ENCODE data around the gene SNX13.

The SNX13 gene

DNA sequence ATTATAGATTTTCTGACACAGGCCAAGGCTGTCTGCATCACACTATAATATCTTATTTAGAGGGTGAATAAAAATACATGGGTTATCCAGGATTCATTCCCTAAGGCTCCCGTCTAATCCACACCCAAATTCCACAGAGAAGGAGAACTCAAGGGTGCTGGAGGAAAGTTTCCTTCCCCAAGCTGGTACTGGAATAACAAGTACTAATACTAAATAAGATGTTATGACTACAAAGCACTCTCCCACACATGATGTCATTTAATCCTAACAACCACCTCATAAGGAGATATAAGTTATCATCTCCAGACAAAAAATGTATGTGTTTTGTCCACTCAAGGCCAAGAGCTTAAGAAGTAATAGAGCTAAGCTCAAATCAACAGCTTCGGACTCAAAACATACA lies 53.0 kb downstream of the SNX13 start:
- Histone ChIP-seq H2BK5ac (ENCODE audit: low read length) (no peak overlapping the region), H2AK5ac (ENCODE audit: low read length) (no peak overlapping the region), H3K79me2 (ENCODE audit: control insufficient read depth, insufficient read depth, low read length) (no peaks in the 10 kb centered on the region), H3K18ac (ENCODE audit: low read length) (no peak overlapping the region), H2BK15ac (replicated peaks; ENCODE audit: low read depth) (no peak overlapping the region), H3K23ac (ENCODE audit: low read length) (no peak overlapping the region), H3K4me1 (ENCODE audit: control insufficient read depth, low read depth, low read length) (no peaks in the 10 kb centered on the region), H3K4me2 (ENCODE audit: low read length) (no peak overlapping the region), H3K27ac (ENCODE audit: low read depth, low read length) (no peak overlapping the region), H3K79me1 (ENCODE audit: low read length) (no peaks in the 10 kb centered on the region), H3K36me3 (ENCODE audit: control insufficient read depth, insufficient read depth, low read length) (no peaks in the 10 kb centered on the region), H4K5ac (ENCODE audit: low read length) (no peak overlapping the region), H3K27me3 (ENCODE audit: insufficient read depth, low read length, poor library complexity) (no peaks in the 10 kb centered on the region), H3K56ac (ENCODE audit: low read length) (no peak overlapping the region), H4K8ac (ENCODE audit: low read depth, low read length) (no peak overlapping the region), H3K9ac (ENCODE audit: low read length) (no peak overlapping the region), H3K4me3 (ENCODE audit: low read length) (no peak overlapping the region), H2BK120ac (ENCODE audit: low read depth, low read length) (no peak overlapping the region), H3K4ac (ENCODE audit: low read depth, low read length) (no peak overlapping the region)
- no CpG with 5 or more reads among the region's 2 CpGs for WGBS (ENCODE audit: extremely low coverage, insufficient coverage, low lambda C conversion rate)
- DNase-seq: no peak

DNA sequence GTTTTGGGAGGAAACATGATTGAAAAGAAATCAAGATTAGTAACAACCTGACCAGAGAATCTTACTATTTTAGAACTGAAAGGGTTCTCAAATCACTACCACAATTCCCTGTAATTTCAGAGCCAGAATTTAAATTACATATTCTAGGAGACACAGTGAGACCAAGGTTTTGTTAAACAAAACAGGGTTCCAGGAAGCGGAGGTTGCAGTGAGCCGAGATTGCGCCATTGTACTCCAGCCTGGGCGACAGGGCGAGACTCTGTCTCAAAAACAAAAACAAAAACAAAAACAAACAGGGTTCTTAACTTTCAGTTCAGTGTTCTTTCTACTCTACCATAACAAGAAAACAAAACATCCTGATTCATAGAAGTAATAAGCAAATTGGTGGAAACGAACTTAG lies 57.6 kb downstream of the SNX13 start:
- no peaks in the 10 kb centered on the region for H3K4me1 ChIP-seq (ENCODE audit: control insufficient read depth, low read depth, low read length)
- H3K4me2 ChIP-seq (ENCODE audit: low read length): no peak overlapping the region
- H4K5ac ChIP-seq (ENCODE audit: low read length): no peak overlapping the region
- no peaks in the 10 kb centered on the region for H3K27me3 ChIP-seq (ENCODE audit: insufficient read depth, low read length, poor library complexity)
- WGBS (ENCODE audit: extremely low coverage, insufficient coverage, low lambda C conversion rate): no CpG with 5 or more reads among the region's 6 CpGs
- no peak overlapping the region for H3K56ac ChIP-seq (ENCODE audit: low read length)
- H3K36me3 ChIP-seq (ENCODE audit: control insufficient read depth, insufficient read depth, low read length): no peaks in the 10 kb centered on the region
- H2BK120ac ChIP-seq (ENCODE audit: low read depth, low read length): no peak overlapping the region
- H2BK15ac ChIP-seq (replicated peaks; ENCODE audit: low read depth): no peak overlapping the region
- H2AK5ac ChIP-seq (ENCODE audit: low read length): no peak overlapping the region
- H3K9ac ChIP-seq (ENCODE audit: low read length): no peak overlapping the region
- no peak for DNase-seq
- H3K18ac ChIP-seq (ENCODE audit: low read length): no peak overlapping the region
- H3K23ac ChIP-seq (ENCODE audit: low read length): no peak overlapping the region
- H3K79me2 ChIP-seq (ENCODE audit: control insufficient read depth, insufficient read depth, low read length): no peaks in the 10 kb centered on the region
- no peak overlapping the region for H3K27ac ChIP-seq (ENCODE audit: low read depth, low read length)
- H3K4me3 ChIP-seq (ENCODE audit: low read length): no peak overlapping the region
- H3K4ac ChIP-seq (ENCODE audit: low read depth, low read length): no peak overlapping the region
- H2BK5ac ChIP-seq (ENCODE audit: low read length): no peak overlapping the region
- no peak overlapping the region for H4K8ac ChIP-seq (ENCODE audit: low read depth, low read length)
- no peaks in the 10 kb centered on the region for H3K79me1 ChIP-seq (ENCODE audit: low read length)

DNA sequence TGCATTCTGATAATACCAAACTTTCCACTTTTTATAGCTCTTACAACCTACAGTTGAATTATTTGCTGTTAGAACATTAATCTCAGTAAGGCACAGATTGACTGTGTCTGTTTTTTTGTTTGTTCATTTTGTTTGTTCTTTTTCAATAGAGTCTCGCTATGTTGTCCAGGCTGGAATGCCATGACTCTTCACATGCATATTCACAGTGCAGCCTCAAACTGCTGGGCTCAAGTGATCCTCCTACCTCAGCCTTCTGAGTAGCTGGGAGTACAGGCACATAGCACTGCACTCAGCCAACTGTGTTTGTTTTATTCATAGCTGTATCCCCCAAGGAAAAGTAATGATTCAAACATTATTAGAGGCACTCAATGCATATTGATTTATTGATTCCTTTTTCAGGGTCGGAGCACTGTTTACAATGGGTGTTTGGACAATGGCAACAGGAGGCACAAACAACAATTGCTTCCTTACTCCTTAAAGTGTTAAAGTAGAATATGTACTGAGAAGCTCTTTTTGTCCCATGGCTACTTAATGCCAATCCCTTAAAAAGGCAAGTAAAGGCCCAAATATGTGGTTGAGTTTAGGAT lies 61.1 kb downstream of the SNX13 start:
- Histone ChIP-seq H2AK5ac (ENCODE audit: low read length) (no peak overlapping the region), H3K23ac (ENCODE audit: low read length) (no peak overlapping the region), H2BK5ac (ENCODE audit: low read length) (no peak overlapping the region), H3K9ac (ENCODE audit: low read length) (no peak overlapping the region), H3K4ac (ENCODE audit: low read depth, low read length) (no peak overlapping the region), H3K27me3 (ENCODE audit: insufficient read depth, low read length, poor library complexity) (no peaks in the 10 kb centered on the region), H4K8ac (ENCODE audit: low read depth, low read length) (no peak overlapping the region), H3K27ac (ENCODE audit: low read depth, low read length) (no peak overlapping the region), H2BK15ac (replicated peaks; ENCODE audit: low read depth) (no peak overlapping the region), H3K36me3 (ENCODE audit: control insufficient read depth, insufficient read depth, low read length) (no peaks in the 10 kb centered on the region), H3K56ac (ENCODE audit: low read length) (no peak overlapping the region), H3K79me2 (ENCODE audit: control insufficient read depth, insufficient read depth, low read length) (no peaks in the 10 kb centered on the region), H4K5ac (ENCODE audit: low read length) (no peak overlapping the region), H3K4me2 (ENCODE audit: low read length) (no peak overlapping the region), H2BK120ac (ENCODE audit: low read depth, low read length) (no peak overlapping the region), H3K4me3 (ENCODE audit: low read length) (no peak overlapping the region), H3K4me1 (ENCODE audit: control insufficient read depth, low read depth, low read length) (no peaks in the 10 kb centered on the region), H3K18ac (ENCODE audit: low read length) (no peak overlapping the region), H3K79me1 (ENCODE audit: low read length) (no peaks in the 10 kb centered on the region)
- no CpG with 5 or more reads among the region's 2 CpGs for WGBS (ENCODE audit: extremely low coverage, insufficient coverage, low lambda C conversion rate)
- DNase-seq: no peak

DNA sequence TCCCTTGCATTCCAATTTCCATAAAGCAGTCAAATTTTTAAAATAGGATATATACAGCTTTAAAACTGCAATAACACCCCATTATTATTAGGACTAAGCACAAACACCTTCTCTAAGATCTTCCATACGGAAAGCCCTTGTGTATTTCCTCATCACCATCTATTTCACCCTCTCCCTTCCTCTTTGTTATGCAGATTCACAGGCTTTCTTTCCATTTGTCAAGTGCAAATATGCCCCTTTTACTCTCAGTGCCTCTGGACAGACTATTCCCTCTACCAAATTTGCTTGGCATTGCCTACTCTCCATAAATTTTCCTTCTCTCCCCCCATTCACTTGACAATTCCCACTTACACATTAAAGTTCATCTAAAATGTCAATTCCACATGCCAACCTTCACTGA lies 61.7 kb downstream of the SNX13 start:
- WGBS (ENCODE audit: extremely low coverage, insufficient coverage, low lambda C conversion rate): no CpG with 5 or more reads among the region's 1 CpG

DNA sequence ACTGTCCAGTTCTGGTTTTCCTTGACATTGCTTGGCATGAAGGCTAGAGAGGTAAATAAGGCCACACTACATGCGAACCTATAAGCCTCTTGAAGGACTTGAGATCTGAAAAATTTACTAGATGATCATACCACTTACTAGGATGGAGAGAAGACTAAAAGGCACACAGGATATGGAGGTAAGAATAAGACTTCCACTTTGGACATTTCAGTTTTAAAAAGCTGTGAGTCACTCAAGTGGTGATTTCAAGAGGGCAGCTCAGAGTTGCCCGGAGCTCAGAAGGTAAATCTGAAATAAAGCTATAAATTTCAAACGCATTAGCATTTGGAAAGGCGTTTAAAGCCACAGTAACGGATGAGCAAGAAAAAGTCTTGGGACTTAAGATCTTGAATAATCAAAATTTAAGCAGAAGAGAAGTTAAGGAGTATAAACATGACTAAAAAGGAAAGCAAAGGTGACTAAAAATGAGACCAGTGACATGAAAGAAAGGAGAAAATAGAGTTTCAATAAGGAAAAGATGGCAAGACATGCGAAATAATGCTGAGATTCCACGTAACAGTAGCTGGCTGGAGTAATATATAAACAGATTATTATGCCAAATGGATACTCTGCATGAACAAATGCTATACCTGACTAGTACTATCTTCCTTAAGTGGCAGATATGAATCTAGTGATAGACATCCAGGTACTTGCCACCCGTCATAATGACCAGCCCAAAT lies 68.3 kb downstream of the SNX13 start:
- no peaks in the 10 kb centered on the region for H3K36me3 ChIP-seq (ENCODE audit: control insufficient read depth, insufficient read depth, low read length)
- H3K9ac ChIP-seq (ENCODE audit: low read length): no peak overlapping the region
- no peak overlapping the region for H3K4me2 ChIP-seq (ENCODE audit: low read length)
- no peak for DNase-seq
- no peak overlapping the region for H4K5ac ChIP-seq (ENCODE audit: low read length)
- no peak overlapping the region for H2BK15ac ChIP-seq (replicated peaks; ENCODE audit: low read depth)
- no peak overlapping the region for H3K18ac ChIP-seq (ENCODE audit: low read length)
- WGBS (ENCODE audit: extremely low coverage, insufficient coverage, low lambda C conversion rate): no CpG with 5 or more reads among the region's 8 CpGs
- no peaks in the 10 kb centered on the region for H3K79me2 ChIP-seq (ENCODE audit: control insufficient read depth, insufficient read depth, low read length)
- no peak overlapping the region for H3K23ac ChIP-seq (ENCODE audit: low read length)
- no peaks in the 10 kb centered on the region for H3K27me3 ChIP-seq (ENCODE audit: insufficient read depth, low read length, poor library complexity)
- no peak overlapping the region for H2BK5ac ChIP-seq (ENCODE audit: low read length)
- no peak overlapping the region for H3K56ac ChIP-seq (ENCODE audit: low read length)
- H3K27ac ChIP-seq (ENCODE audit: low read depth, low read length): no peak overlapping the region
- H2BK120ac ChIP-seq (ENCODE audit: low read depth, low read length): no peak overlapping the region
- no peaks in the 10 kb centered on the region for H3K79me1 ChIP-seq (ENCODE audit: low read length)
- H3K4ac ChIP-seq (ENCODE audit: low read depth, low read length): no peak overlapping the region
- no peaks in the 10 kb centered on the region for H3K4me1 ChIP-seq (ENCODE audit: control insufficient read depth, low read depth, low read length)
- no peak overlapping the region for H2AK5ac ChIP-seq (ENCODE audit: low read length)
- no peak overlapping the region for H4K8ac ChIP-seq (ENCODE audit: low read depth, low read length)
- H3K4me3 ChIP-seq (ENCODE audit: low read length): no peak overlapping the region

More for the DNA sequence above, 61.7 kb downstream of the SNX13 start:
- Histone ChIP-seq H3K4me3 (ENCODE audit: low read length) (no peak overlapping the region), H3K18ac (ENCODE audit: low read length) (no peak overlapping the region), H2AK5ac (ENCODE audit: low read length) (no peak overlapping the region), H3K79me2 (ENCODE audit: control insufficient read depth, insufficient read depth, low read length) (no peaks in the 10 kb centered on the region), H2BK5ac (ENCODE audit: low read length) (no peak overlapping the region), H4K8ac (ENCODE audit: low read depth, low read length) (no peak overlapping the region), H3K27ac (ENCODE audit: low read depth, low read length) (no peak overlapping the region), H3K23ac (ENCODE audit: low read length) (no peak overlapping the region), H3K27me3 (ENCODE audit: insufficient read depth, low read length, poor library complexity) (no peaks in the 10 kb centered on the region), H3K9ac (ENCODE audit: low read length) (no peak overlapping the region), H3K56ac (ENCODE audit: low read length) (no peak overlapping the region), H3K4ac (ENCODE audit: low read depth, low read length) (no peak overlapping the region), H4K5ac (ENCODE audit: low read length) (no peak overlapping the region), H3K4me2 (ENCODE audit: low read length) (no peak overlapping the region), H3K4me1 (ENCODE audit: control insufficient read depth, low read depth, low read length) (no peaks in the 10 kb centered on the region), H2BK120ac (ENCODE audit: low read depth, low read length) (no peak overlapping the region), H3K36me3 (ENCODE audit: control insufficient read depth, insufficient read depth, low read length) (no peaks in the 10 kb centered on the region), H3K79me1 (ENCODE audit: low read length) (no peaks in the 10 kb centered on the region), H2BK15ac (replicated peaks; ENCODE audit: low read depth) (no peak overlapping the region)
- DNase-seq: no peak

DNA sequence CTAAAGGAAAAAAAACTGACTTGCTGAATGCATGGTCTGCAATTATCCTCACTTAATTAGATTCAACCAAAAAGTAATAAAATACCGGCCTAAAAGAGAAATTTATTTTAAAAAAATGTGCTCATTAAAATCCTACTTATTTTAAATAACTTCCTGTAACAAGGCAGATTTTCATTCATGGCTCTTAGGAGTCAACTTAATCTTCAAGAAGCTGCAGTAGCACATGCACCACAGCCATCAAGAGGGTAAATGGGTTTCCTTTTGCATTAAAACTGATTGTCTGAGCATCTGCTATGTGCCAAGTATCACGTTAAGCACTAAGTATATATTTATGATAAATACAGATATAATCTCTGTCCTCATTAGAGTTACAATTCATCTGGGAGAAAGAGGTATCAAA lies 69.9 kb downstream of the SNX13 start:
- Histone ChIP-seq H3K4me1 (ENCODE audit: control insufficient read depth, low read depth, low read length) (no peaks in the 10 kb centered on the region), H3K18ac (ENCODE audit: low read length) (no peak overlapping the region), H3K56ac (ENCODE audit: low read length) (no peak overlapping the region), H3K23ac (ENCODE audit: low read length) (no peak overlapping the region), H4K5ac (ENCODE audit: low read length) (no peak overlapping the region), H3K4me2 (ENCODE audit: low read length) (no peak overlapping the region), H2BK120ac (ENCODE audit: low read depth, low read length) (no peak overlapping the region), H2BK5ac (ENCODE audit: low read length) (no peak overlapping the region), H3K27me3 (ENCODE audit: insufficient read depth, low read length, poor library complexity) (no peaks in the 10 kb centered on the region), H3K4me3 (ENCODE audit: low read length) (no peak overlapping the region), H3K79me1 (ENCODE audit: low read length) (no peaks in the 10 kb centered on the region), H2AK5ac (ENCODE audit: low read length) (no peak overlapping the region), H4K8ac (ENCODE audit: low read depth, low read length) (no peak overlapping the region), H3K36me3 (ENCODE audit: control insufficient read depth, insufficient read depth, low read length) (no peaks in the 10 kb centered on the region), H3K4ac (ENCODE audit: low read depth, low read length) (no peak overlapping the region), H3K79me2 (ENCODE audit: control insufficient read depth, insufficient read depth, low read length) (no peaks in the 10 kb centered on the region), H2BK15ac (replicated peaks; ENCODE audit: low read depth) (no peak overlapping the region), H3K9ac (ENCODE audit: low read length) (no peak overlapping the region), H3K27ac (ENCODE audit: low read depth, low read length) (no peak overlapping the region)
- no CpG with 5 or more reads among the region's 2 CpGs for WGBS (ENCODE audit: extremely low coverage, insufficient coverage, low lambda C conversion rate)
- DNase-seq: no peak
